CD1c-positive myeloid dendritic cell (primary cell): ENCODE measurements around the gene RNF11.

Experiments
- DNase-seq: peaks from one replicate; pipeline ENCODE4 v3.0.0-alpha.2; 2016; ENCODE audit errors: extremely low spot score

The RNF11 gene

GRCh38 chr1:51263147-51263877 is 27.2 kb downstream of the RNF11 start:
- DNase-seq, result no peak

GRCh38 chr1:51264451-51264850 is 28.4 kb downstream of the RNF11 start:
- DNase-seq, result no peak

GRCh38 chr1:51265618-51266017 is 29.5 kb downstream of the RNF11 start:
- no peak for DNase-seq

GRCh38 chr1:51266181-51266580 is 30.1 kb downstream of the RNF11 start:
- DNase-seq, result no peak

- DNase-seq, result no peak
Measured at GRCh38 chr1:51266791-51267190, 30.7 kb downstream of the RNF11 start.

- no peak for DNase-seq
Measured at GRCh38 chr1:51268634-51269033, 32.6 kb downstream of the RNF11 start.

- DNase-seq, result no peak
Measured at GRCh38 chr1:51270751-51271150, 34.7 kb downstream of the RNF11 start.

GRCh38 chr1:51272916-51273315 is 36.8 kb downstream of the RNF11 start:
- no peak for DNase-seq

- DNase-seq, result no peak
Measured at GRCh38 chr1:51274676-51275075, 38.6 kb downstream of the RNF11 start.

GRCh38 chr1:51276286-51276685 is 40.2 kb downstream of the RNF11 start:
- no peak for DNase-seq

GRCh38 chr1:51280321-51280978 is 44.4 kb downstream of the RNF11 start:
- no peak for DNase-seq

- DNase-seq, result no peak
Measured at GRCh38 chr1:51281807-51282206, 45.7 kb downstream of the RNF11 start.

- DNase-seq, result peak; percentile 32
Measured at GRCh38 chr1:51282605-51283004, 46.5 kb downstream of the RNF11 start.

- DNase-seq, result no peak
Measured at GRCh38 chr1:51283979-51284378, 47.9 kb downstream of the RNF11 start.

GRCh38 chr1:51284487-51284954 is 48.4 kb downstream of the RNF11 start:
- DNase-seq, result no peak

GRCh38 chr1:51285055-51285454 is 49.0 kb downstream of the RNF11 start:
- peak; percentile 20 for DNase-seq

GRCh38 chr1:51287966-51288365 is 51.9 kb downstream of the RNF11 start:
- no peak for DNase-seq

- DNase-seq, result no peak
Measured at GRCh38 chr1:51288578-51288977, 52.5 kb downstream of the RNF11 start.

- no peak for DNase-seq
Measured at GRCh38 chr1:51289676-51290488, 53.8 kb downstream of the RNF11 start.

- DNase-seq, result no peak
Measured at GRCh38 chr1:51290489-51290847, 54.4 kb downstream of the RNF11 start.

GRCh38 chr1:51293898-51294515 is 57.9 kb downstream of the RNF11 start:
- DNase-seq, result no peak

- no peak for DNase-seq
Measured at GRCh38 chr1:51294566-51295184, 58.6 kb downstream of the RNF11 start.
